Endothelial cell (in vitro differentiated cells): Measurements from ENCODE around the gene ID3. TPM values are rescaled to one million over a fixed set of nuclear protein-coding genes. Genes with fewer than 3 reads are reported as not detected.

ENCODE experiments used
- DNase-seq: peaks from one replicate; pipeline ENCODE4 v3.0.0; 2021; ENCODE audit warnings: low spot score
- H3K27ac Mint-ChIP-seq: one replicate; pipeline ENCODE4 v1.8.0; 2021; ENCODE audit warnings: mixed read lengths, inconsistent platforms; ENCODE audit not compliant: unreplicated experiment
- H3K27me3 Mint-ChIP-seq: one replicate; pipeline ENCODE4 v1.8.0; 2021; ENCODE audit warnings: mild to moderate bottlenecking, moderate library complexity, mixed read lengths, inconsistent platforms; ENCODE audit not compliant: unreplicated experiment
- H3K36me3 Mint-ChIP-seq: one replicate; pipeline ENCODE4 v1.8.0; 2021; ENCODE audit warnings: mild to moderate bottlenecking, low read depth, mixed read lengths, inconsistent platforms; ENCODE audit not compliant: unreplicated experiment
- H3K4me1 Mint-ChIP-seq: one replicate; pipeline ENCODE4 v1.8.0; 2021; ENCODE audit warnings: mild to moderate bottlenecking, mixed read lengths, inconsistent platforms; ENCODE audit not compliant: unreplicated experiment
- H3K4me3 Mint-ChIP-seq: one replicate; pipeline ENCODE4 v1.8.0; 2021; ENCODE audit warnings: mild to moderate bottlenecking, mixed read lengths, inconsistent platforms; ENCODE audit not compliant: unreplicated experiment
- H3K9me3 Mint-ChIP-seq: one replicate; pipeline ENCODE4 v1.8.0; 2021; ENCODE audit warnings: mixed read lengths, inconsistent platforms; ENCODE audit not compliant: unreplicated experiment
- total RNA-seq: library from RNA; stranded (reverse); fragmentation: NEBNext Ultra II Directional; extraction: Animal tissue kit (Norgen Biotek cat#: 25700); gene quantifications from one replicate; pipeline ENCODE4 v1.2.1, GENCODE V29; 2021; ENCODE audit not compliant: unreplicated experiment
- TF ChIP-seq, protein P1 (sequence below): fragments of 200-600 bp; sonication (generic); IDR thresholded peaks from one replicate; pipeline ENCODE4 v1.5.0; 2021; ENCODE audit warnings: antibody characterized with exemption; ENCODE audit not compliant: unreplicated experiment

Gene ID3
- total RNA-seq, 1 donor from 2014 or later: 240 TPM

DNA sequence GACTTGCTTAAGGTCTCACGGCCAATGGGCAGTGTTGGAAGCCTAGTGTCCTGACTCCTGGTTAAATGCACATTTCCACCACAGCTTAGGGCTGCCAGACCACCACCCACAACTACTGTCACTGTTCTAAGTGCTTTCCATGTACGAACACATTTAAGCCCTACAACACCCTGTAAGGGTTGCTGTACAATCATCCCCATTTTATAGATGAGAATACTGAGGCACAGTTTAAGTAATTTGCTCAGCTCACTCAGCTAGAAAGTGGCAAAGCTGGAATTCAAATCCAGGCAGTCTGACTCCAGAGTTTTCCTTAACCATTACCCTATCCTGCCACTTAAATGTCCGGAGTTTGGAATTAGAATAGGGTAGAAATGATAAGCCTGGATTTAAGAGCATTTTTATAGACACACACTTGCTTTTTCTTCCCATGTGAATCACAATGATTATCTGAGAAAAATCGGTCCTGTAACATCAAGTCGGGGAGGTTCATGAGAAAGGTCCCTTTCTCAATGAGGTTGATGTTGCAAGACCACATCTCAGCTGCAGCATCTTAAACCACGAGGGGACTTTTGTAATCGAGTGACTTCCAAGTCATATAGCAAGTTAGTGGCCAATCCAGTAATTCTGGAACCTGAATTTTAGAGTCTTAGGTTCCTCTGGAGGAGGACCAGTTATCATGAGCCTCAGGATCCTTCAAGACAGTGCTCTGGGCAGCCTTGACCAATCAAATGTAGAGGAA, 36.9 kb downstream of the ID3 start:
- Mint-ChIP-seq H3K4me1 (peaks cover 7% of the 10 kb centered on the region), H3K36me3 (no peaks in the 10 kb centered on the region), H3K27me3 (peaks cover 7% of the 10 kb centered on the region), H3K4me3 (no peak overlapping the region), H3K27ac (no peak overlapping the region), H3K9me3 (no peaks in the 10 kb centered on the region)
- DNase-seq: no peak
- TF ChIP-seq, protein P1, sequence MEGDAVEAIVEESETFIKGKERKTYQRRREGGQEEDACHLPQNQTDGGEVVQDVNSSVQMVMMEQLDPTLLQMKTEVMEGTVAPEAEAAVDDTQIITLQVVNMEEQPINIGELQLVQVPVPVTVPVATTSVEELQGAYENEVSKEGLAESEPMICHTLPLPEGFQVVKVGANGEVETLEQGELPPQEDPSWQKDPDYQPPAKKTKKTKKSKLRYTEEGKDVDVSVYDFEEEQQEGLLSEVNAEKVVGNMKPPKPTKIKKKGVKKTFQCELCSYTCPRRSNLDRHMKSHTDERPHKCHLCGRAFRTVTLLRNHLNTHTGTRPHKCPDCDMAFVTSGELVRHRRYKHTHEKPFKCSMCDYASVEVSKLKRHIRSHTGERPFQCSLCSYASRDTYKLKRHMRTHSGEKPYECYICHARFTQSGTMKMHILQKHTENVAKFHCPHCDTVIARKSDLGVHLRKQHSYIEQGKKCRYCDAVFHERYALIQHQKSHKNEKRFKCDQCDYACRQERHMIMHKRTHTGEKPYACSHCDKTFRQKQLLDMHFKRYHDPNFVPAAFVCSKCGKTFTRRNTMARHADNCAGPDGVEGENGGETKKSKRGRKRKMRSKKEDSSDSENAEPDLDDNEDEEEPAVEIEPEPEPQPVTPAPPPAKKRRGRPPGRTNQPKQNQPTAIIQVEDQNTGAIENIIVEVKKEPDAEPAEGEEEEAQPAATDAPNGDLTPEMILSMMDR: no peak

DNA sequence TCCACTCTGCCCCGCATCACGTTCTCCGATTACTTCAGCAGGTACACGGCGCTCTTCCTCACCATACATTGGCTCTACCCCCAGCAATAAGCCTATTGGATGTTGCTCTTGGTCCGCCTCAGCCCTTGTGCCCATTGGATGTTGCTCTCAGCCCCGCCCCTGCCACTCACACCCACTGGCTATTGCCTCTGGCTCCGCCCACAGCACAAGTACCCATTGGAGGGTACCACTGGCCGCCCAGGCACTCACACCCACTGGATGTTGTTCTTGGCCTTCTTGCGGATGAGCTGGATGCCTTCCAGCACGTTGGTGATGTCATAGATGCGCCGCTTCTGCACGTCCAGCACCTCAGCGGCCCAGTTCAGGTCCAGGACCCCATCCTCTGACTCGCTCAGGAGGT, 37.7 kb downstream of the ID3 start:
- TF ChIP-seq, protein P1: no peak
- Mint-ChIP-seq H3K36me3 (no peaks in the 10 kb centered on the region), H3K4me1 (peaks cover 7% of the 10 kb centered on the region), H3K27me3 (peaks cover 7% of the 10 kb centered on the region), H3K27ac (no peak overlapping the region), H3K4me3 (no peak overlapping the region), H3K9me3 (no peaks in the 10 kb centered on the region)
- DNase-seq: no peak

DNA sequence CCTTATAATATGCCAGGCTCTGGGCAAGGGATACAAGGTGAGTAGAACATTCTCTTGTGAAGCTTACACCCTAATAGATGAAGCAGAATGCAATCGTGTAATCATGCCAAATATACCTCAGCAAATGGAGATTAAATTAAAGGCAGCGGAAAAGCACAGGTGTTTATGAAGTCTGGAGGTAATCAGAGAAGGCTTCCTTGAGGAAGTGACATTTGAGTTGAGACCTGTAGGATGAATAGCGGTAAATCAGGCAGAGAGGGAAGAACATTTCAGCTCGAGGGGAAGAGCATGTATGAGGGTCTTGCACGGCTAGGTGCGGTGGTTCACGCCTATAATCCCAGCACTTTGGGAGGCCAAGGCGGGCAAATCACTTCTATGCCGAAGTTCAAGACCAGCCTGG, 41.7 kb downstream of the ID3 start:
- H3K4me1 Mint-ChIP-seq: no peaks in the 10 kb centered on the region
- peaks cover 4% of the 10 kb centered on the region for H3K27me3 Mint-ChIP-seq
- no peaks in the 10 kb centered on the region for H3K9me3 Mint-ChIP-seq
- H3K27ac Mint-ChIP-seq: no peak overlapping the region
- TF ChIP-seq, protein P1: no peak
- H3K36me3 Mint-ChIP-seq: no peaks in the 10 kb centered on the region
- H3K4me3 Mint-ChIP-seq: no peak overlapping the region
- DNase-seq: no peak

DNA sequence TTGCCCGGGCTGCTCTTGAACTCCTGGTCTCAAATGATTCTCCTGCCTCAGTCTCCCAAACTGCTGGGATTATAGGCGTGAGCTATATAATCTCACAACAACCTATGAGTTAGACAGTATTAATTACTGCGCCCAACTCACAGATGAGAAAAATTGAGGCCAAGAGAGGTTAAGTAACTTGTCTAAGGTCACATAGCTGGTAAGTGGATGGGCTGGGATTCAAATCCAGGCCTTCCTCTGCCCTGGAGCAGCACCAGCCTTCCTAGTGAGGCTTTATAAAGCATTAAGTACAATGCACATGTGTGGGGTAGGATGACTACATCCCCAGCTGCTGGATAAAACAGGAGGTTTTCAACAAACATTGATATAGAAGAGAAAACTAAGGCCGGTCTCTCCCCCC, 43.4 kb downstream of the ID3 start:
- H3K36me3 Mint-ChIP-seq: no peaks in the 10 kb centered on the region
- H3K4me3 Mint-ChIP-seq: no peak overlapping the region
- no peaks in the 10 kb centered on the region for H3K27me3 Mint-ChIP-seq
- H3K9me3 Mint-ChIP-seq: no peaks in the 10 kb centered on the region
- no peak overlapping the region for H3K27ac Mint-ChIP-seq
- H3K4me1 Mint-ChIP-seq: no peaks in the 10 kb centered on the region
- no peak for DNase-seq
- TF ChIP-seq, protein P1: no peak

DNA sequence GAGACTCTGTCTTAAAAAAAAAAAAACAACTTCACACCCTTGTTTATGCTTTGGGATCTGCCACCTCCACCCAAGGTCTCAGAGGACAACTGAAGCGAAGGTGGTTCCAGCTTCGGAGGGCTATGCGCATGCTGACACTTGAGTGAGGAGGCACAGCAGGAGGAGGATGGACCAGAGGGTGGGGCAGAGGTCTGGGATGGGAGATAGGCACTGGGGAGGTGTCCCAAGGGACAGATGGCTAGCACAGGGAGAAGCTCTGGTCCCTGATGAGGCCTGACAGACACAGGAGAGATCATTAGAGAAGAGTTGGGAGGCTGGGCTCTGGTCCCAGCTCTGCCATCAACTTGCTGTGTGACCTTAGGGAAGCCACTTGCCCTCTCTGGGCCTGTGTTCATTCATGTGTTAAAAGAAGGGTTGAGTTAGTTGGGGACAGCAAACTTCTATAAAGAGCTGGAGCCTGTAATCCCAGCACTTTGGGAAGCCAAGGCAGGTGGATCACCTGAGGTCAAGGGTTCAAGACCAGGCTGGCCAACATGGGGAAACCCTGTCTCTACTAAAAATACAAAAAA, 45.1 kb downstream of the ID3 start:
- Mint-ChIP-seq H3K4me3 (no peak overlapping the region), H3K4me1 (no peaks in the 10 kb centered on the region), H3K27ac (no peak overlapping the region), H3K9me3 (no peaks in the 10 kb centered on the region), H3K27me3 (no peaks in the 10 kb centered on the region), H3K36me3 (no peaks in the 10 kb centered on the region)
- TF ChIP-seq, protein P1: no peak
- no peak for DNase-seq
